SK-N-SH (cell line): ENCODE results near the gene MINK1. TPM values are rescaled to one million over a fixed set of nuclear protein-coding genes. Genes with fewer than 3 reads are reported as not detected.

Experiments
- CTCF ChIA-PET: fragments of 300-600, 350-600 bp; formaldehyde crosslinking; extraction: SDS; loops from one replicate; lab custom pipeline; 2021; lab: Yijun Ruan, JAX
- POLR2A ChIA-PET: fragments of 350-600 bp; sonication (Branson Sonifier 250); formaldehyde crosslinking; extraction: SDS; loops from one replicate; lab custom pipeline; 2020; ENCODE audit warnings: antibody characterized with exemption, inconsistent platforms; lab: Yijun Ruan, JAX
- DNase-seq: peaks from one replicate; pipeline ENCODE4 v3.0.0; 2012
- H2AFZ ChIP-seq: fragments of 200-600 bp; sonication (generic); 2 replicates; pipeline ENCODE4 v1.8.1; 2016; ENCODE audit warnings: antibody characterized with exemption, mild to moderate bottlenecking, low read depth
- H3F3A ChIP-seq: fragments of 200-600 bp; sonication (generic); replicated peaks from 2 replicates; pipeline ENCODE3; 2016; ENCODE audit warnings: antibody characterized with exemption, mild to moderate bottlenecking; ENCODE audit not compliant: insufficient read depth
- H3K27ac ChIP-seq, 2 experiments: fragments of 200-500 bp in 1 of 2; fragments of 200-600 bp in 1 of 2; sonication (Bioruptor generic) in 1 of 2; sonication (generic), shearing (Covaris generic) in 1 of 2; 2 replicates each; pipeline versions ENCODE4 v1.5.1 to v1.6.1; 2014 to 2016; ENCODE audit warnings: low read depth in 2 of 2, inconsistent platforms in 1 of 2, low read length in 1 of 2, mild to moderate bottlenecking in 1 of 2, mixed read lengths in 1 of 2
- H3K27me3 ChIP-seq: fragments of 200-600 bp; sonication (generic), shearing (Covaris generic); 2 replicates; pipeline ENCODE4 v1.6.1; 2016; ENCODE audit warnings: mixed run types; ENCODE audit not compliant: insufficient read depth
- H3K36me3 ChIP-seq, 2 experiments: fragments of 200-500 bp in 1 of 2; fragments of 200-600 bp in 1 of 2; sonication (Bioruptor generic) in 1 of 2; sonication (generic) in 1 of 2; replicated peaks in 1 of 2; 2 replicates each; pipeline versions ENCODE3 to v1.5.1; 2014 to 2016; ENCODE audit warnings: low read length in 1 of 2, mild to moderate bottlenecking in 1 of 2; ENCODE audit not compliant: insufficient read depth in 2 of 2, control insufficient read depth in 1 of 2
- H3K4me1 ChIP-seq, 2 experiments: fragments of 200-500 bp in 1 of 2; fragments of 200-600 bp in 1 of 2; sonication (Bioruptor generic) in 1 of 2; sonication (generic), shearing (Covaris generic) in 1 of 2; 2 replicates each; pipeline versions ENCODE4 v1.5.1 to v1.6.1; 2014 to 2016; ENCODE audit warnings: low read depth in 1 of 2, low read length in 1 of 2, mixed run types in 1 of 2; ENCODE audit not compliant: insufficient read depth in 2 of 2, control insufficient read depth in 1 of 2
- H3K4me2 ChIP-seq: fragments of 200-600 bp; sonication (generic), shearing (Covaris generic); 2 replicates; pipeline ENCODE4 v1.6.1; 2017; ENCODE audit warnings: mixed run types
- H3K4me3 ChIP-seq, 2 experiments: fragments of 200-500 bp in 1 of 2; fragments of 200-600 bp in 1 of 2; sonication (Bioruptor generic) in 1 of 2; sonication (generic), shearing (Covaris generic) in 1 of 2; 2 replicates each; pipeline versions ENCODE4 v1.5.1 to v1.8.1; 2014 to 2016; ENCODE audit warnings: low read depth in 2 of 2, inconsistent platforms in 1 of 2, low read length in 1 of 2, mild to moderate bottlenecking in 1 of 2, mixed read lengths in 1 of 2, moderate library complexity in 1 of 2
- H3K79me2 ChIP-seq: fragments of 200-600 bp; sonication (generic); 2 replicates; pipeline ENCODE4 v1.8.1; 2017; ENCODE audit warnings: mild to moderate bottlenecking; ENCODE audit not compliant: insufficient read depth
- H3K9ac ChIP-seq: fragments of 200-600 bp; sonication (generic); 2 replicates; pipeline ENCODE4 v1.6.1; 2017; ENCODE audit warnings: mixed run types
- H3K9me2 ChIP-seq: fragments of 200-600 bp; sonication (generic); 2 replicates; pipeline ENCODE4 v1.6.1; 2017; ENCODE audit warnings: mixed run types
- H3K9me3 ChIP-seq: fragments of 200-600 bp; sonication (generic); 2 replicates; pipeline ENCODE4 v1.6.1; 2017; ENCODE audit warnings: mixed run types, mild to moderate bottlenecking, moderate library complexity
- H4K20me1 ChIP-seq: fragments of 200-600 bp; sonication (generic); 2 replicates; pipeline ENCODE4 v1.6.1; 2017; ENCODE audit warnings: mild to moderate bottlenecking, mixed run types; ENCODE audit not compliant: insufficient read depth
- CHD2 ChIP-seq: fragments of 150-350 bp; IDR thresholded peaks from 2 replicates; pipeline ENCODE4 v1.6.1; 2018; ENCODE audit warnings: low read length; ENCODE audit not compliant: partially characterized antibody
- CTCF ChIP-seq: fragments of 200-600 bp; sonication (generic); IDR thresholded peaks from 2 replicates; pipeline ENCODE4 v1.6.1; 2017; ENCODE audit warnings: antibody characterized with exemption, mild to moderate bottlenecking, moderate library complexity
- FOXJ3 ChIP-seq: sonication (generic); formaldehyde crosslinking; IDR thresholded peaks from 2 replicates; pipeline ENCODE4 v1.5.1; 2020; ENCODE audit warnings: mild to moderate bottlenecking, missing genetic modification reagents
- FOXM1 ChIP-seq: IDR thresholded peaks from 2 replicates; pipeline ENCODE4 v1.4.0; 2012; ENCODE audit warnings: low read depth, mild to moderate bottlenecking
- GABPA ChIP-seq: IDR thresholded peaks from 2 replicates; pipeline ENCODE4 v1.4.0; 2012; ENCODE audit warnings: low read depth, mild to moderate bottlenecking
- IRF3 ChIP-seq: fragments of 150-350 bp; IDR thresholded peaks from 2 replicates; pipeline ENCODE4 v1.6.1; 2016; ENCODE audit warnings: mild to moderate bottlenecking, low read depth, low read length
- JUND ChIP-seq: IDR thresholded peaks from 2 replicates; pipeline ENCODE4 v1.4.0; 2012
- MAX ChIP-seq: IDR thresholded peaks from 2 replicates; pipeline ENCODE4 v1.4.0; 2012; ENCODE audit warnings: low read depth
- MXI1 ChIP-seq: IDR thresholded peaks from 2 replicates; pipeline ENCODE4 v1.6.1; 2012; ENCODE audit warnings: mild to moderate bottlenecking, low read depth, low read length, improper control_type of control experiment
- NFIC ChIP-seq: IDR thresholded peaks from 2 replicates; pipeline ENCODE4 v1.4.0; 2012; ENCODE audit warnings: borderline replicate concordance
- PBX3 ChIP-seq: IDR thresholded peaks from 2 replicates; pipeline ENCODE4; 2012
- RAD21 ChIP-seq: IDR thresholded peaks from 2 replicates; pipeline ENCODE4 v1.6.1; 2012; ENCODE audit warnings: mild to moderate bottlenecking, low read length
- RCOR1 ChIP-seq: fragments of 150-350 bp; IDR thresholded peaks from 2 replicates; pipeline ENCODE4 v1.6.1; 2017; ENCODE audit warnings: antibody characterized with exemption, low read length
- RFX5 ChIP-seq: IDR thresholded peaks from 2 replicates; pipeline ENCODE4 v1.6.1; 2012; ENCODE audit warnings: mild to moderate bottlenecking, improper control_type of control experiment, low read length
- RXRA ChIP-seq: IDR thresholded peaks from 2 replicates; pipeline ENCODE4 v1.4.0; 2012; ENCODE audit warnings: low read depth, mild to moderate bottlenecking, borderline replicate concordance
- SIN3A ChIP-seq: IDR thresholded peaks from 2 replicates; pipeline ENCODE4 v1.6.1; 2012; ENCODE audit warnings: low read depth, mild to moderate bottlenecking, low read length, moderate library complexity, borderline replicate concordance
- SMC3 ChIP-seq: IDR thresholded peaks from 2 replicates; pipeline ENCODE4 v1.6.1; 2012; ENCODE audit warnings: low read depth, low read length, improper control_type of control experiment
- TCF12 ChIP-seq: IDR thresholded peaks from 2 replicates; pipeline ENCODE4 v1.4.0; 2012
- ZBTB33 ChIP-seq: IDR thresholded peaks from 2 replicates; pipeline ENCODE4 v1.4.0; 2012; ENCODE audit warnings: low read depth, borderline replicate concordance
- WGBS: methylation state at CpG from one replicate; pipeline ENCODE4 v1.1.6; 2017; ENCODE audit warnings: low lambda C conversion rate; 5-methylcytosine and 5-hydroxymethylcytosine counted together
- polyA plus RNA-seq, 3 experiments: library from polyadenylated mRNA; depleted of rRNA; stranded (reverse); fragments of >200 nt; gene quantifications; 2 replicates each; pipeline ENCODE4 v1.2.3, GENCODE V29; 2012

The MINK1 gene
- polyA plus RNA-seq, 1 of the 3 experiments (the other 2 are of a cell fraction), result 64.7 TPM

GRCh38 chr17:4786516-4786915 lies 46.6 kb upstream of the MINK1 start:
- Histone ChIP-seq H3K9me3 (no peaks in the 10 kb centered on the region), H3K4me3 (no peak overlapping the region), H3K9me2 (no peaks in the 10 kb centered on the region), H2AFZ (no peak overlapping the region), H3K27me3 (peaks cover 28% of the 10 kb centered on the region; the same call in 1 of the 2 replicates), H3K9ac (no peak overlapping the region), H3K4me2 (no peak overlapping the region; the same call in 1 of the 2 replicates), H4K20me1 (no peaks in the 10 kb centered on the region), H3F3A (peaks cover 5% of the 10 kb centered on the region), H3K4me1 (peaks cover 8 to 19% of the 10 kb centered on the region in 2 experiments; a peak in 2 of 4 replicates), H3K36me3 (no peaks in the 10 kb centered on the region), H3K79me2 (no peaks in the 10 kb centered on the region), H3K27ac (no peak overlapping the region)
- 79% methylated on average over 6 of the region's 6 CpGs for WGBS
- CTCF ChIA-PET, result interaction anchor here (0.7 to 10.5 kb wide), 18 partner anchors 9 to 220 kb away, joined by 3 to 235 read pairs (median 4); partner anchors contain the start of genes C17orf107, CHRNE, MED11 and TM4SF5
- POLR2A ChIA-PET, result no interaction called here
- DNase-seq, result no peak
- no peak for TF ChIP-seq RCOR1
- no peak for TF ChIP-seq MXI1
- no peak for TF ChIP-seq GABPA
- no peak for TF ChIP-seq NFIC
- no peak for TF ChIP-seq SIN3A
- TF ChIP-seq RXRA, result no peak
- TF ChIP-seq FOXJ3, result no peak
- no peak for TF ChIP-seq CTCF
- TF ChIP-seq RFX5, result no peak
- TF ChIP-seq JUND, result no peak
- TF ChIP-seq SMC3, result no peak
- TF ChIP-seq ZBTB33, result no peak
- no peak for TF ChIP-seq CHD2
- no peak for TF ChIP-seq IRF3
- TF ChIP-seq MAX, result no peak
- TF ChIP-seq FOXM1, result no peak
- TF ChIP-seq TCF12, result no peak
- no peak for TF ChIP-seq PBX3
- TF ChIP-seq RAD21, result no peak
